B cell (primary cell): ENCODE results near the gene IRGC. TPM values are rescaled to one million over a fixed set of nuclear protein-coding genes. Genes with fewer than 3 reads are reported as not detected.
A peak's percentile ranks its signal among the peaks of the same experiment; 100 is the strongest.

Source experiments
- ATAC-seq: fragments of 200-7000 bp; cut with Tn5 transposase; one replicate; pipeline ENCODE4 v1.10.0; 2021; ENCODE audit warnings: low read depth, mild to moderate bottlenecking, moderate number of reproducible peaks, moderate library complexity
- CTCF ChIA-PET: fragments of 350-600 bp; sonication (Branson Sonifier 250); formaldehyde crosslinking; loops from one replicate; lab custom pipeline; 2021; ENCODE audit warnings: antibody characterized with exemption, inconsistent platforms; lab: Charles Lee
- POLR2A ChIA-PET: fragments of 350-600 bp; sonication (Branson Sonifier 250); formaldehyde crosslinking; loops from one replicate; lab custom pipeline; 2021; ENCODE audit warnings: antibody characterized with exemption; lab: Charles Lee
- DNase-seq: peaks from one replicate; pipeline ENCODE4 v3.0.0; 2013
- H2AFZ ChIP-seq: 2 replicates; pipeline ENCODE4 v1.6.1; 2012; ENCODE audit warnings: mild to moderate bottlenecking, low read depth, low read length; ENCODE audit not compliant: insufficient read depth, poor library complexity, severe bottlenecking
- H3K27ac ChIP-seq, 2 donors: 1 replicate in 1 of 2; 2 replicates in 1 of 2; pipeline ENCODE4 v1.5.1; 2012 to 2013; ENCODE audit warnings: low read length in 2 of 2, mild to moderate bottlenecking in 2 of 2, moderate library complexity in 1 of 2
- H3K27me3 ChIP-seq, 4 experiments: fragments of 200-600 bp in 1 of 4; sonication (generic) in 1 of 4; replicated peaks in 1 of 4; 1 replicate in 2 of 4; 2 replicates in 2 of 4; pipeline versions ENCODE4 v1.6.1 to v1.7.0; 2013 to 2016; ENCODE audit warnings: low read length in 3 of 4, mild to moderate bottlenecking in 2 of 4, mixed read lengths in 1 of 4, moderate library complexity in 1 of 4; ENCODE audit not compliant: insufficient read depth in 4 of 4, control insufficient read depth in 3 of 4; ENCODE audit errors: control extremely low read depth in 1 of 4
- H3K36me3 ChIP-seq, 2 experiments: replicated peaks in 1 of 2; 1 replicate in 1 of 2; 2 replicates in 1 of 2; pipeline versions ENCODE4 v1.6.1 to v1.7.1; 2013; ENCODE audit warnings: low read length in 1 of 2; ENCODE audit not compliant: insufficient read depth in 2 of 2, control insufficient read depth in 1 of 2; ENCODE audit errors: control extremely low read depth in 1 of 2, extremely low read depth in 1 of 2
- H3K4me1 ChIP-seq, 2 donors: fragments of 200-600 bp in 1 of 2; sonication (generic) in 1 of 2; 1 replicate in 1 of 2; 2 replicates in 1 of 2; pipeline versions ENCODE4 v1.5.1 to v1.6.1; 2013 to 2017; ENCODE audit warnings: low read length in 2 of 2; ENCODE audit not compliant: control insufficient read depth in 2 of 2, insufficient read depth in 2 of 2
- H3K4me2 ChIP-seq: replicated peaks from 2 replicates; pipeline ENCODE3; 2012; ENCODE audit warnings: mild to moderate bottlenecking, low read depth, low read length; ENCODE audit not compliant: poor library complexity, severe bottlenecking
- H3K4me3 ChIP-seq, 5 experiments: fragments of 200-600 bp in 1 of 5; sonication (generic) in 1 of 5; 1 replicate in 3 of 5; 2 replicates in 2 of 5; pipeline versions ENCODE4 v1.5.1 to v1.7.0; 2011 to 2016; ENCODE audit warnings: low read length in 4 of 5, mild to moderate bottlenecking in 4 of 5, low read depth in 2 of 5, control low read depth in 1 of 5, moderate library complexity in 1 of 5; ENCODE audit not compliant: insufficient read depth in 1 of 5; ENCODE audit errors: control extremely low read depth in 1 of 5, extremely low read depth in 1 of 5
- H3K79me2 ChIP-seq: fragments of 200-600 bp; sonication (generic); one replicate; pipeline ENCODE4 v1.6.0; 2016; ENCODE audit warnings: low read length; ENCODE audit not compliant: control insufficient read depth, insufficient read depth
- H3K9ac ChIP-seq: fragments of 200-600 bp; sonication (generic); 2 replicates; pipeline ENCODE4 v1.6.1; 2017; ENCODE audit warnings: mild to moderate bottlenecking, low read length, moderate library complexity
- H3K9me3 ChIP-seq, 3 donors: one replicate each; pipeline versions ENCODE4 v1.6.1 to v1.7.1; 2013; ENCODE audit warnings: low read length in 2 of 3; ENCODE audit not compliant: control insufficient read depth in 2 of 3, insufficient read depth in 1 of 3; ENCODE audit errors: control extremely low read depth in 1 of 3
- H4K20me1 ChIP-seq: 2 replicates; pipeline ENCODE4 v1.6.0; 2012; ENCODE audit warnings: mild to moderate bottlenecking, low read length; ENCODE audit not compliant: insufficient read depth, control insufficient read depth, poor library complexity, severe bottlenecking
- H3K27ac Mint-ChIP-seq: one replicate; pipeline ENCODE4 v1.8.0; 2021; ENCODE audit warnings: mixed read lengths
- H3K27me3 Mint-ChIP-seq: one replicate; pipeline ENCODE4 v1.8.0; 2021; ENCODE audit warnings: mixed read lengths
- H3K4me1 Mint-ChIP-seq: one replicate; pipeline ENCODE4 v1.8.0; 2021; ENCODE audit warnings: mixed read lengths
- H3K4me3 Mint-ChIP-seq: one replicate; pipeline ENCODE4 v1.8.0; 2021; ENCODE audit warnings: mixed read lengths
- H3K9me3 Mint-ChIP-seq: one replicate; pipeline ENCODE4 v1.8.0; 2022; ENCODE audit warnings: mixed read lengths; ENCODE audit not compliant: insufficient read depth
- CTCF ChIP-seq: fragments of 200-600 bp; IDR thresholded peaks from one replicate; pipeline ENCODE4 v1.8.0; 2022; ENCODE audit warnings: antibody characterized with exemption, mild to moderate bottlenecking
- EZH2 ChIP-seq: IDR thresholded peaks from 2 replicates; pipeline ENCODE4 v1.6.1; 2012; ENCODE audit warnings: borderline replicate concordance, low read depth, mild to moderate bottlenecking, moderate library complexity, low read length; ENCODE audit not compliant: insufficient read depth, poor library complexity, severe bottlenecking
- WGBS: methylation state at CpG from one replicate; pipeline ENCODE4 v1.1.5; 2013; ENCODE audit warnings: missing lambda C conversion rate; ENCODE audit not compliant: insufficient coverage; 5-methylcytosine and 5-hydroxymethylcytosine counted together
- intact Hi-C: fragments of 100-400 bp; cut with micrococcal nuclease; formaldehyde crosslinking; loops from one replicate; pipeline ENCODE4 v1.10.0; 2022
- polyA plus RNA-seq: library from polyadenylated mRNA; depleted of rRNA; stranded (reverse); fragments of >200 nt; gene quantifications from 2 replicates; pipeline ENCODE4 v1.2.3, GENCODE V29; 2012
- total RNA-seq, 2 donors: library from RNA; stranded (reverse); fragments of 120-200 nt in 1 of 2; gene quantifications; 1 replicate in 1 of 2; 2 replicates in 1 of 2; pipeline versions ENCODE4 v1.2.3 to v1.2.4, GENCODE V29; 2013 to 2022

IRGC gene
- total and polyA plus RNA-seq, 2 donors (not counting 1 experiment from before 2014, with no cell fraction given) = not detected

DNA sequence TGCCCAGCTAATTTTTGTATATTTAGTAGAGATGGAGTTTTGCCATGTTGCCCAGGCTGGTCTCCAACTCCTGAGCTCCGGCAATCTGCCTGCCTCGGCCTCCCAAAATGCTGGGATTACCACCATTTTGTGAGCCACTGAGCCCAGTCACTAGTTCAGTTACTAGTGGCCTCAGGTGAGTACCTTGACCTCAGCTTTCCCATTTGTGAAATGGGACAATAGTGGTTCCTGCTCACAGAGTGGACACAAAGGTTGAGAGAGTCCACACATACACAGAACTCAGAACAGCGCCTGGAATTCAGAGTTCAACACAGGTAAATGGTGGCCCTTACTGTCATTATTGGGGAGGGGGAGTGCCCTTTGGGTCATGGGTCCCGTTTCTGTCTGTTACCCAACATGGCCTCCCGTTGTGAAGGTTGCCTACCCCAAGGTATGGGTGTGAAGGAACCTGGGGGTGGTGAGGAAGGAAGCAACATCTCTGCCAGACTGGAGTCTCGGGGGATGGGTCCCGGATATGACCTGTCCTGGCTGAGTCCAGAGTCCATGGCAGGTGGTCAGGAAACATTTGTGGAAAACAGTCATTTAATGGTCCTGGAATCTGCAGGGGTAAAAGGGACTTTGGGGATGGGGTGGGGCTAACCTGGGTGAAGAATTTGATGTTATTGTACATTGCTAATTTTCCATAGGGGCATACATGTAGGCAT is 11.7 kb upstream of the IRGC start:
- intact Hi-C loops = no loop called here
- no peak overlapping the region for H3K4me3 Mint-ChIP-seq
- Histone ChIP-seq H3K4me3 (no peak overlapping the region), H3K9me3 (peaks cover 0 to 10% (median 4%) of the 10 kb centered on the region in 3 donors), H3K4me1 (peaks cover 25 to 26% of the 10 kb centered on the region in 2 donors), H4K20me1 (no peaks in the 10 kb centered on the region), H3K27ac (no peak overlapping the region), H3K9ac (no peak overlapping the region), H2AFZ (no peak overlapping the region), H3K4me2 (no peak overlapping the region), H3K27me3 (peaks cover 0 to 12% (median 2%) of the 10 kb centered on the region in 4 experiments), H3K79me2 (no peaks in the 10 kb centered on the region), H3K36me3 (no peaks in the 10 kb centered on the region)
- no peak for TF ChIP-seq EZH2
- no peak for TF ChIP-seq CTCF
- ATAC-seq (no peak), DNase-seq (no peak)
- WGBS = 80% methylated on average over 6 of the region's 7 CpGs
- peaks cover 25% of the 10 kb centered on the region for H3K4me1 Mint-ChIP-seq
- ChIA-PET POLR2A (no interaction called here), CTCF (interaction anchor here (1.1 kb wide), 1 partner anchor 105 kb away, joined by 3 read pairs; no protein-coding TSS in a partner anchor)
- H3K27ac Mint-ChIP-seq = peak overlapping the region; percentile 41
- peaks cover 17% of the 10 kb centered on the region for H3K27me3 Mint-ChIP-seq
- peaks cover 2% of the 10 kb centered on the region for H3K9me3 Mint-ChIP-seq

- Mint-ChIP-seq H3K4me1 (peaks cover 15% of the 10 kb centered on the region), H3K4me3 (no peak overlapping the region), H3K9me3 (peaks cover 2% of the 10 kb centered on the region), H3K27ac (no peak overlapping the region), H3K27me3 (peaks cover 21% of the 10 kb centered on the region)
- H2AFZ ChIP-seq = no peak overlapping the region
- CTCF ChIA-PET = no interaction called here
- no peak for DNase-seq
- no peaks in the 10 kb centered on the region for H4K20me1 ChIP-seq
- no peak overlapping the region for H3K4me3 ChIP-seq
- peaks cover 0 to 12% (median 4%) of the 10 kb centered on the region in 3 donors for H3K9me3 ChIP-seq
- H3K36me3 ChIP-seq = no peaks in the 10 kb centered on the region
- no peak overlapping the region for H3K9ac ChIP-seq
- no peaks in the 10 kb centered on the region for H3K79me2 ChIP-seq
- 94% methylated on average over 2 of the region's 6 CpGs for WGBS
- intact Hi-C loops = no loop called here
- H3K4me1 ChIP-seq = peaks cover 9 to 10% of the 10 kb centered on the region in 2 donors
- no peak overlapping the region for H3K4me2 ChIP-seq
- H3K27ac ChIP-seq = no peak overlapping the region
- TF ChIP-seq CTCF (no peak), EZH2 (no peak)
- peaks cover 0 to 9% (median 2%) of the 10 kb centered on the region in 4 experiments for H3K27me3 ChIP-seq
- POLR2A ChIA-PET = no interaction called here
- ATAC-seq = no peak
Observed at GRCh38 chr19:43705729-43706128, 10.1 kb upstream of the IRGC start.
